H1 (cell line): ENCODE measurements around the gene SEC16A. TPM values are rescaled to one million over a fixed set of nuclear protein-coding genes. Genes with fewer than 3 reads are reported as not detected.

Experiments used
- CTCF ChIA-PET: fragments of 300-600 bp; sonication (Branson Sonifier 250); formaldehyde crosslinking; loops from one replicate; lab custom pipeline; 2021; ENCODE audit not compliant: partially characterized antibody; lab: Charles Lee
- POLR2A ChIA-PET: fragments of 300-600 bp; sonication (Branson Sonifier 250); formaldehyde crosslinking; loops from one replicate; lab custom pipeline; 2021; ENCODE audit warnings: inconsistent platforms; ENCODE audit not compliant: partially characterized antibody; lab: Charles Lee
- DNase-seq, 2 experiments: peaks; one replicate each; pipeline versions ENCODE4 v3.0.0 to v3.0.0-alpha.2; 2010 to 2022; ENCODE audit warnings: low spot score in 2 of 2, low read depth in 1 of 2, mixed read lengths in 1 of 2
- FAIRE-seq: peaks from 2 replicates; lab custom pipeline; 2011; peaks lifted over from hg19 to GRCh38; lab: Jason Lieb, UNC
- H2AFZ ChIP-seq: 2 replicates; pipeline ENCODE4 v1.8.1; 2012; ENCODE audit warnings: low read length, inconsistent platforms
- H2AK5ac ChIP-seq: 2 replicates; pipeline ENCODE4 v1.6.1; 2013; ENCODE audit warnings: low read depth, low read length
- H2BK120ac ChIP-seq: replicated peaks from 2 replicates; pipeline ENCODE3; 2013; ENCODE audit warnings: low read depth, low read length, inconsistent platforms
- H2BK12ac ChIP-seq: 2 replicates; pipeline ENCODE4 v1.6.1; 2013; ENCODE audit warnings: low read depth, low read length
- H2BK15ac ChIP-seq: 2 replicates; pipeline ENCODE4 v1.6.1; 2013; ENCODE audit warnings: low read length
- H2BK20ac ChIP-seq: 2 replicates; pipeline ENCODE4 v1.6.1; 2013; ENCODE audit warnings: low read length
- H2BK5ac ChIP-seq: 2 replicates; pipeline ENCODE4 v1.6.1; 2013; ENCODE audit warnings: low read depth, low read length
- H3K14ac ChIP-seq: 2 replicates; pipeline ENCODE4 v1.6.1; 2013; ENCODE audit warnings: inconsistent platforms; ENCODE audit not compliant: insufficient read length
- H3K18ac ChIP-seq: 2 replicates; pipeline ENCODE4 v1.6.1; 2013; ENCODE audit warnings: low read length; ENCODE audit errors: extremely low read depth
- H3K23ac ChIP-seq: 2 replicates; pipeline ENCODE4 v1.6.1; 2013; ENCODE audit warnings: inconsistent platforms; ENCODE audit not compliant: insufficient read length
- H3K23me2 ChIP-seq: 2 replicates; pipeline ENCODE4 v1.6.1; 2013; ENCODE audit warnings: low read depth, low read length
- H3K27ac ChIP-seq: 2 replicates; pipeline ENCODE4 v1.6.1; 2011; ENCODE audit warnings: low read depth, low read length, inconsistent platforms
- H3K27me3 ChIP-seq, 4 experiments: replicated peaks in 1 of 4; 1 replicate in 1 of 4; 2 replicates in 3 of 4; pipeline versions ENCODE4 v1.6.1 to v1.8.1; 2011 to 2013; ENCODE audit warnings: low read length in 3 of 4, mild to moderate bottlenecking in 3 of 4, inconsistent platforms in 2 of 4, mixed read lengths in 2 of 4, moderate library complexity in 1 of 4; ENCODE audit not compliant: control insufficient read depth in 3 of 4, insufficient read depth in 3 of 4; ENCODE audit errors: extremely low read depth in 1 of 4
- H3K36me3 ChIP-seq, 4 experiments: 2 replicates each; pipeline versions ENCODE4 v1.6.1 to v1.8.1; 2011 to 2013; ENCODE audit warnings: mild to moderate bottlenecking in 4 of 4, low read length in 3 of 4, moderate library complexity in 2 of 4, control low read depth in 1 of 4, inconsistent platforms in 1 of 4; ENCODE audit not compliant: insufficient read depth in 4 of 4, control insufficient read depth in 2 of 4
- H3K4ac ChIP-seq: replicated peaks from 2 replicates; pipeline ENCODE3; 2013; ENCODE audit warnings: low read length, low read depth, mixed read lengths, inconsistent platforms; ENCODE audit not compliant: insufficient read length
- H3K4me1 ChIP-seq, 4 experiments: replicated peaks in 1 of 4; 1 replicate in 1 of 4; 2 replicates in 3 of 4; pipeline versions ENCODE4 v1.6.1 to v1.8.1; 2011 to 2013; ENCODE audit warnings: low read length in 3 of 4, inconsistent platforms in 2 of 4, mixed read lengths in 1 of 4; ENCODE audit not compliant: insufficient read depth in 4 of 4, control insufficient read depth in 3 of 4
- H3K4me2 ChIP-seq, 2 experiments: 2 replicates each; pipeline versions ENCODE4 v1.6.1 to v1.8.1; 2011 to 2013; ENCODE audit warnings: low read depth in 2 of 2, low read length in 2 of 2, control low read depth in 1 of 2, inconsistent platforms in 1 of 2, mild to moderate bottlenecking in 1 of 2; ENCODE audit not compliant: insufficient read depth in 1 of 2
- H3K4me3 ChIP-seq, 4 experiments: fragments of 200-600, 300-600 bp in 1 of 4; sonication (generic), shearing (Covaris generic), sonication (Bioruptor Twin) in 1 of 4; 2 replicates each; pipeline versions ENCODE4 v1.5.1 to v1.8.1; 2011 to 2016; ENCODE audit warnings: low read length in 4 of 4, low read depth in 3 of 4, control low read depth in 2 of 4, inconsistent platforms in 2 of 4, mild to moderate bottlenecking in 2 of 4, mixed read lengths in 1 of 4, moderate library complexity in 1 of 4; ENCODE audit not compliant: insufficient read depth in 2 of 4; ENCODE audit errors: extremely low read depth in 1 of 4
- H3K56ac ChIP-seq: replicated peaks from 2 replicates; pipeline ENCODE3; 2013; ENCODE audit warnings: low read depth, mild to moderate bottlenecking, mixed read lengths, low read length, inconsistent platforms; ENCODE audit not compliant: insufficient read length
- H3K79me1 ChIP-seq: 2 replicates; pipeline ENCODE4 v1.6.1; 2013; ENCODE audit warnings: low read depth, low read length, control low read depth
- H3K79me2 ChIP-seq, 2 experiments: 2 replicates each; pipeline versions ENCODE4 v1.6.1 to v1.8.1; 2012 to 2013; ENCODE audit warnings: low read length in 2 of 2, mild to moderate bottlenecking in 2 of 2, inconsistent platforms in 1 of 2; ENCODE audit not compliant: insufficient read depth in 2 of 2, control insufficient read depth in 1 of 2
- H3K9ac ChIP-seq, 4 experiments: replicated peaks in 1 of 4; 1 replicate in 1 of 4; 2 replicates in 3 of 4; pipeline versions ENCODE4 v1.6.1 to v1.8.1; 2011 to 2013; ENCODE audit warnings: low read depth in 3 of 4, low read length in 3 of 4, control low read depth in 2 of 4, mild to moderate bottlenecking in 2 of 4, moderate library complexity in 2 of 4, inconsistent platforms in 1 of 4; ENCODE audit errors: extremely low read depth in 1 of 4
- H3K9me3 ChIP-seq, 2 experiments: 2 replicates each; pipeline versions ENCODE4 v1.6.1 to v1.8.1; 2012 to 2013; ENCODE audit warnings: mild to moderate bottlenecking in 2 of 2, moderate library complexity in 2 of 2, control low read depth in 1 of 2, inconsistent platforms in 1 of 2, low read depth in 1 of 2, low read length in 1 of 2, mixed read lengths in 1 of 2; ENCODE audit not compliant: insufficient read depth in 2 of 2
- H4K20me1 ChIP-seq, 2 experiments: replicated peaks in 1 of 2; 2 replicates each; pipeline versions ENCODE3 to v1.8.1; 2011 to 2013; ENCODE audit warnings: inconsistent platforms in 2 of 2, low read length in 2 of 2, mild to moderate bottlenecking in 1 of 2; ENCODE audit not compliant: insufficient read depth in 2 of 2, control insufficient read depth in 1 of 2
- H4K5ac ChIP-seq: 2 replicates; pipeline ENCODE4 v1.6.1; 2013; ENCODE audit warnings: low read length, low read depth, mixed read lengths, inconsistent platforms; ENCODE audit not compliant: insufficient read length
- H4K8ac ChIP-seq: 2 replicates; pipeline ENCODE4 v1.8.0; 2013; ENCODE audit warnings: mild to moderate bottlenecking, moderate library complexity, low read length, inconsistent platforms; ENCODE audit not compliant: insufficient read depth; ENCODE audit errors: extremely low read depth
- H4K91ac ChIP-seq: replicated peaks from 2 replicates; pipeline ENCODE3; 2013; ENCODE audit warnings: low read length, mixed read lengths, inconsistent platforms; ENCODE audit not compliant: insufficient read length
- BACH1 ChIP-seq: IDR thresholded peaks from 2 replicates; pipeline ENCODE4 v1.6.1; 2012; ENCODE audit warnings: low read length, improper control_type of control experiment
- FOSL1 ChIP-seq: IDR thresholded peaks from 2 replicates; pipeline ENCODE4 v1.6.1; 2011; ENCODE audit warnings: mild to moderate bottlenecking, low read depth, low read length, moderate library complexity; ENCODE audit not compliant: insufficient read depth
- WGBS, 2 experiments: shearing (Covaris generic) in 1 of 2; methylation state at CpG; one replicate each; pipeline versions ENCODE4 v1.1.6 to v1.1.7; 2013 to 2015; ENCODE audit warnings: low lambda C conversion rate in 2 of 2, mixed read lengths in 2 of 2, inconsistent platforms in 1 of 2, low coverage in 1 of 2, missing lambda C conversion rate in 1 of 2; ENCODE audit not compliant: insufficient replicate concordance in 2 of 2, insufficient coverage in 1 of 2, insufficient read length in 1 of 2; ENCODE audit errors: extremely low coverage in 1 of 2, missing lambda C conversion rate in 1 of 2; 5-methylcytosine and 5-hydroxymethylcytosine counted together
- polyA plus RNA-seq, 7 experiments: library from polyadenylated mRNA; depleted of rRNA in 3 of 7; stranded (reverse) in 5 of 7; unstranded in 2 of 7; fragments of >200 nt in 5 of 7; fragments of 200-250 nt in 2 of 7; gene quantifications; 1 replicate in 5 of 7; 2 replicates in 1 of 7; 4 replicates in 1 of 7; pipeline versions ENCODE4 v1.2.1 to v1.2.3, GENCODE V29; 2011 to 2013; ENCODE audit warnings: missing spikeins in 2 of 7, mixed read lengths in 2 of 7
- total RNA-seq: library from RNA; stranded (reverse); fragmentation: NEBNext Ultra II Directional; extraction: Animal tissue kit (Norgen Biotek cat#: 25700); gene quantifications from 2 replicates; pipeline ENCODE4 v1.2.1, GENCODE V29; 2021

SEC16A gene
- total and polyA plus RNA-seq, 2 of the 8 experiments (the other 6 are each of a cell fraction or from before 2014, with no cell fraction given): 21.6 to 49.0 TPM

- H3K18ac ChIP-seq: no peak overlapping the region
- H3K79me2 ChIP-seq: peaks cover 0 to 15% of the 10 kb centered on the region in 2 experiments; a peak in 2 of 4 replicates
- no peak overlapping the region for H4K91ac ChIP-seq
- H3K9ac ChIP-seq: no peak overlapping the region; a peak in 1 of 7 replicates
- H3K4me1 ChIP-seq: peaks cover 0 to 2% (median 0%) of the 10 kb centered on the region in 4 experiments; a peak in 2 of 7 replicates
- H4K5ac ChIP-seq: no peak overlapping the region
- no peak overlapping the region for H2BK15ac ChIP-seq
- H3K14ac ChIP-seq: no peak overlapping the region
- peaks cover 5 to 7% of the 10 kb centered on the region in 2 experiments for H4K20me1 ChIP-seq
- CTCF ChIA-PET: interaction anchor here (0.7 to 1.4 kb wide), 5 partner anchors 9 to 113 kb away, joined by 3 read pairs; no protein-coding TSS in a partner anchor
- TF ChIP-seq FOSL1: no peak
- no peak for TF ChIP-seq BACH1
- WGBS, 2 experiments: 95% methylated on average over 32 of the region's 32 CpGs; no CpG with 5 or more reads in 1 of the 2 experiments
- no peak overlapping the region for H2BK12ac ChIP-seq
- no peak overlapping the region for H2AFZ ChIP-seq
- H2AK5ac ChIP-seq: no peak overlapping the region
- no peak overlapping the region for H3K4me3 ChIP-seq
- no peak for FAIRE-seq
- H2BK120ac ChIP-seq: no peak overlapping the region
- H2BK20ac ChIP-seq: no peak overlapping the region
- no peak for DNase-seq
- peaks cover 10% of the 10 kb centered on the region for H3K79me1 ChIP-seq
- POLR2A ChIA-PET: interaction anchor here (1.2 to 14.6 kb wide), 7 partner anchors 10 to 71 kb away, joined by 3 to 139 read pairs (median 6); partner anchors contain the start of gene DNLZ
- peaks cover 14 to 53% (median 36%) of the 10 kb centered on the region in 4 experiments; a peak in 7 of 8 replicates for H3K36me3 ChIP-seq
- peaks cover under 1% of the 10 kb centered on the region; the same call in 1 of the 2 replicates for H3K23me2 ChIP-seq
- H4K8ac ChIP-seq: no peak overlapping the region
- H3K9me3 ChIP-seq: no peaks in the 10 kb centered on the region
- no peak overlapping the region for H3K4ac ChIP-seq
- no peak overlapping the region for H3K4me2 ChIP-seq
- H3K56ac ChIP-seq: no peak overlapping the region
- H3K27ac ChIP-seq: no peak overlapping the region
- H2BK5ac ChIP-seq: no peak overlapping the region
- H3K23ac ChIP-seq: no peak overlapping the region
- H3K27me3 ChIP-seq: no peaks in the 10 kb centered on the region
Measured at GRCh38 chr9:136403915-136404800, 78.7 kb downstream of the SEC16A start.
